A673 (cell line): ENCODE results near the gene GDF11. TPM values are rescaled to one million over a fixed set of nuclear protein-coding genes. Genes with fewer than 3 reads are reported as not detected.

Experiments used
- BruUV-seq: library from RNA; stranded (reverse); fragments of 400-500 nt; replicated peaks from 2 replicates; lab custom pipeline; 2021; lab: Mats Ljungman, UMichigan
- CTCF ChIA-PET: fragments of 300-600 bp; sonication (Branson Sonifier 250); formaldehyde crosslinking; loops from one replicate; lab custom pipeline; 2022; ENCODE audit warnings: antibody characterized with exemption; lab: Charles Lee
- POLR2A ChIA-PET: fragments of 300-600 bp; sonication (Branson Sonifier 250); formaldehyde crosslinking; loops from one replicate; lab custom pipeline; 2022; ENCODE audit warnings: antibody characterized with exemption; ENCODE audit not compliant: low non-redundant PET; lab: Charles Lee
- DNase-seq: peaks from one replicate; pipeline ENCODE4 v3.0.0-alpha.2; 2015; ENCODE audit warnings: low spot score
- H3K27ac ChIP-seq: fragments of 200-600 bp; sonication (generic); 2 replicates; pipeline ENCODE4 v1.5.1; 2016; ENCODE audit warnings: mixed run types, low read depth, mild to moderate bottlenecking, mixed read lengths, antibody characterized with exemption, low read length; ENCODE audit not compliant: poor library complexity, severe bottlenecking
- H3K27me3 ChIP-seq: fragments of 200-600 bp; sonication (generic); replicated peaks from 2 replicates; pipeline ENCODE4 v1.6.1; 2017; ENCODE audit warnings: mixed run types, low read depth, mild to moderate bottlenecking, mixed read lengths, antibody characterized with exemption, low read length; ENCODE audit not compliant: insufficient read depth, poor library complexity
- H3K36me3 ChIP-seq: fragments of 200-600 bp; sonication (generic); 2 replicates; pipeline ENCODE4 v1.6.1; 2016; ENCODE audit warnings: mixed run types, mild to moderate bottlenecking, mixed read lengths, antibody characterized with exemption, low read length; ENCODE audit not compliant: insufficient read depth, poor library complexity, severe bottlenecking
- H3K4me1 ChIP-seq: fragments of 200-600 bp; sonication (generic); 2 replicates; pipeline ENCODE4 v1.6.1; 2017; ENCODE audit warnings: mixed run types, mild to moderate bottlenecking, mixed read lengths, antibody characterized with exemption, low read length; ENCODE audit not compliant: insufficient read depth, poor library complexity, severe bottlenecking
- H3K4me3 ChIP-seq: fragments of 200-600 bp; sonication (generic); 2 replicates; pipeline ENCODE4 v1.5.1; 2016; ENCODE audit warnings: low read depth, mixed run types, mild to moderate bottlenecking, mixed read lengths, low read length; ENCODE audit not compliant: poor library complexity, severe bottlenecking
- H3K9me3 ChIP-seq: fragments of 200-600 bp; sonication (generic); 2 replicates; pipeline ENCODE4 v1.6.1; 2016; ENCODE audit warnings: mixed run types, low read depth, mild to moderate bottlenecking, mixed read lengths, antibody characterized with exemption, low read length; ENCODE audit not compliant: poor library complexity, severe bottlenecking
- CTCF ChIP-seq: fragments of 300-800, 200-600 bp; sonication (generic); conservative IDR thresholded peaks from 2 replicates; pipeline ENCODE4 v1.5.1; 2017; ENCODE audit warnings: low read depth, mild to moderate bottlenecking, antibody characterized with exemption, low read length, moderate library complexity, mixed read lengths
- EZH2 ChIP-seq: fragments of 200-600 bp; sonication (generic); IDR thresholded peaks from 2 replicates; pipeline ENCODE4 v1.6.1; 2017; ENCODE audit warnings: borderline replicate concordance, low read depth, mild to moderate bottlenecking, mixed read lengths, antibody characterized with exemption, low read length; ENCODE audit not compliant: poor library complexity, severe bottlenecking
- intact Hi-C: fragments of 100-400 bp; cut with micrococcal nuclease; formaldehyde crosslinking; loops from one replicate; pipeline ENCODE4 v1.10.0; 2022; ENCODE audit not compliant: unreplicated experiment
- total RNA-seq: library from RNA; stranded (reverse); gene quantifications from 2 replicates; pipeline ENCODE4 v1.2.3, GENCODE V29; 2021

The GDF11 gene
- total RNA-seq, 1 experiment from 2014 or later: 38.4 TPM

- ChIA-PET POLR2A (no interaction called here), CTCF (interaction anchor here (0.5 to 2.2 kb wide), 2 partner anchors 59 to 130 kb away, joined by 7 to 17 read pairs; no protein-coding TSS in a partner anchor)
- H3K4me3 ChIP-seq: no peak overlapping the region
- H3K36me3 ChIP-seq: peaks cover 83% of the 10 kb centered on the region
- no peaks in the 10 kb centered on the region for H3K9me3 ChIP-seq
- no peak overlapping the region for H3K27ac ChIP-seq
- no peaks in the 10 kb centered on the region for H3K27me3 ChIP-seq
- no peak for TF ChIP-seq CTCF
- TF ChIP-seq EZH2: no peak
- intact Hi-C loops: loop anchor here (2.0 kb wide), 1 partner anchor 59 kb away; no protein-coding TSS in a partner anchor
- DNase-seq: no peak
- BruUV-seq: no TSS peak
- H3K4me1 ChIP-seq: peaks cover 3% of the 10 kb centered on the region
Observed at GRCh38 chr12:55797550-55797949, 54.6 kb downstream of the GDF11 start.

Other genes with a start within 250 kb of the GDF11 start
- not detected in 2 replicates for gene OR6C4, start 193.5 kb upstream of the GDF11 start, total RNA-seq
- not detected in 2 replicates for gene OR2AP1, start 170.7 kb upstream of the GDF11 start, total RNA-seq
- not detected in 2 replicates for gene OR10P1, start 106.2 kb upstream of the GDF11 start, total RNA-seq
- 14.7 and 21.4 TPM in 2 replicates for gene ITGA7, start 35.2 kb upstream of the GDF11 start, total RNA-seq
- 76.0 and 86.3 TPM in 2 replicates for gene BLOC1S1, start 27.1 kb upstream of the GDF11 start, total RNA-seq
- 6.7 and 9.7 TPM in 2 replicates for gene RDH5, start 22.7 kb upstream of the GDF11 start, total RNA-seq
- 367 and 371 TPM in 2 replicates for gene CD63, start 14.1 kb upstream of the GDF11 start, total RNA-seq
- 104 and 115 TPM in 2 replicates for gene SARNP, start 74.6 kb downstream of the GDF11 start, total RNA-seq
- 32.3 and 35.4 TPM in 2 replicates for gene ORMDL2, start 74.9 kb downstream of the GDF11 start, total RNA-seq
- 44.5 and 44.8 TPM in 2 replicates for gene DNAJC14, start 86.5 kb downstream of the GDF11 start, total RNA-seq
- 2.2 and 2.3 TPM in 2 replicates for gene MMP19, start 99.8 kb downstream of the GDF11 start, total RNA-seq
- gene PYM1, start 184.8 kb downstream of the GDF11 start, total RNA-seq: 23.8 and 24.6 TPM in 2 replicates
- gene DGKA, start 188.0 kb downstream of the GDF11 start, total RNA-seq: 10.1 and 13.7 TPM in 2 replicates
- gene PMEL, start 222.9 kb downstream of the GDF11 start, total RNA-seq: 1.2 and 2.0 TPM in 2 replicates
- 103 and 113 TPM in 2 replicates for gene CDK2, start 223.7 kb downstream of the GDF11 start, total RNA-seq
- gene RAB5B, start 231.0 kb downstream of the GDF11 start, total RNA-seq: 73.9 and 78.1 TPM in 2 replicates